Stimulated activated CD8-positive, alpha-beta memory T cell treated with anti-CD3 and anti-CD28 coated beads, Interleukin-4, amount 100 ng/mL, for 24 hours (primary cell): ENCODE data around the gene TRMO.
"Not testable (repeated sequence)": the region's sequence is repeated elsewhere in the genome, so short reads cannot be mapped to it uniquely, and the experiment has no call there.

ENCODE experiments used
- DNase-seq: peaks from one replicate; pipeline ENCODE4 v3.0.0-alpha.2; 2020; ENCODE audit warnings: low read depth

The TRMO gene, protein sequence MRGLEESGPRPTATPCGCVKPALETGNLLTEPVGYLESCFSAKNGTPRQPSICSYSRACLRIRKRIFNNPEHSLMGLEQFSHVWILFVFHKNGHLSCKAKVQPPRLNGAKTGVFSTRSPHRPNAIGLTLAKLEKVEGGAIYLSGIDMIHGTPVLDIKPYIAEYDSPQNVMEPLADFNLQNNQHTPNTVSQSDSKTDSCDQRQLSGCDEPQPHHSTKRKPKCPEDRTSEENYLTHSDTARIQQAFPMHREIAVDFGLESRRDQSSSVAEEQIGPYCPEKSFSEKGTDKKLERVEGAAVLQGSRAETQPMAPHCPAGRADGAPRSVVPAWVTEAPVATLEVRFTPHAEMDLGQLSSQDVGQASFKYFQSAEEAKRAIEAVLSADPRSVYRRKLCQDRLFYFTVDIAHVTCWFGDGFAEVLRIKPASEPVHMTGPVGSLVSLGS

GRCh38 chr9:97921959-97922724 lies at the start of gene TRMO:
TRMO (minus strand) TSS chr9:97922500; CDS start chr9:97922493, 7 bp downstream.
- DNase-seq: peak; percentile 99

DNA sequence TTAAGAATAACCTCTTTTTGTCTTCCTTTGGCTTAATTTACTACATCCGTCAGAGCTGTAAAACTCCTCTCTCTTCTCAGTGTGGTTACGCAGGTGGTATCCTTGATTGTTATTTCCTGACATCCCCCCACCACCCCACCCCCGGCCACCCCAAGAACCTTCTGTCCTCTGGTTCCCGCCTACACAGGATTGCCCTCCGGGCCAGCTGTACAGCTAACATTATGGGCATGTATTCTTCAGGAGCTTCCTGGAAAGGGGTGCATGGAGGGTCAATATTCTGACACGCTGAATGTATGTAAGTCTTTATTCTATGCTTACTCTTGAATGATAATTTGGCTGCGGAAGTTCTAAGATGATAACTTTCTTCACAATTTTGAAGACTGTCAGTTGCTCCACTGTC lies 47.9 kb upstream of the TRMO start:
- no peak for DNase-seq

GRCh38 chr9:97969014-97969413 lies 46.7 kb upstream of the TRMO start:
- no peak for DNase-seq

DNA sequence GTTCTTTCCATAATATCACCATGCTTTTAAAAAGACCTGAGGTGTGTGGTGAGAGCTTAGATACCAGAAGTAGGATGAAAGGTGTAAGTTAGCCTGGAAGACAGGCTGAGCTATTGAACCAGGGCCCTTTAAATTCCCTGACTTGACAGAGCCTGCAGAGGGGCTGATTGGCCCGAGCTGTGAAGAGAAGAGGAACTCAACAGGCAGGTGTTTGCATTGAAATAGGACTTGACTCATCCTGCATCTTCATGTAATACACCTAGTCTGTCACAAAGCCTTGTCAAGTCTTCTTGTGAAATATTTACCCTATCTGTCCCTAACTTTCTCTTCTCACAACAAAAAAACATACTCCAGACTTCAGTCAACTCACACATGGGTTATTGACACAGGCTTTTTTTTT lies 44.2 kb upstream of the TRMO start:
- DNase-seq: no peak

DNA sequence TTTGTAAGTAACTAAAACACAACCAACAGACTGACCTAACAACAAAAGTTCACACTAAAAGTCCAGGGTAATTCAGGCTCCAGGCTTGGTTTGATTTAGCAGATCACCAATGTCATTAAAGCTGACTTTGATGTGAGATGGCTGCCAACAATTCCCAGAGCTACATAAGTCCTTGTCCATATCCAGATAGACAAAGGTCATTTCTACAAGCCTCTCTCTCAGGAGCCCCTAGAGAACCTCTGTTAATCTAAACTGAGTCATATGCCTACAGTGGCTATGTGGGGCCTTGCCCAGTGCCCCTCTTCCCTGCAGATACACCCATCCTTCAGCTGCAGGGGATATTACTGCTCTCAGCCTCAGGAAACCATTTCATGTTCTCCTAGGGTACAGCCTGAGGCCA lies 42.6 kb upstream of the TRMO start:
- no peak for DNase-seq

- no peak for DNase-seq
These were observed 40.9 kb upstream of the TRMO start for GRCh38 chr9:97963232-97963631.

DNA sequence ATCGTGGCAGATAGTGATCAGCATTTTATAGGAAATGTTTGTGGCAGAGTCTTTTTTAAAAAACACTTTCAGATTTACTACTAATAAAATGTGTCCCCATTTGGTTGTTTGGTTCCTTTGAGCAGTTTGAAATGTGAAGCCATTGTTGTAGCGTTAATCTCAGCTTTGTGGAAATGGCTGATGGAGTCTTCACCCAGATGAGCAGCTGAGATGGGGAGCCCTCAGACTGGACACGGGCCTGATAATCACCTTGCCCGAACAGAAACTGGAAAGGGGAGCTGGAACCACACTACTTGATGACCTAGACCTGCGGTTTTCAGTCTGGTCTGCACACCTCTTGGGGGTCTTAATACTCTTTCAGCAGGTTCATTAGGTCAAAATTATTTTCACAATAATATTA lies 40.3 kb upstream of the TRMO start:
- no peak for DNase-seq

DNA sequence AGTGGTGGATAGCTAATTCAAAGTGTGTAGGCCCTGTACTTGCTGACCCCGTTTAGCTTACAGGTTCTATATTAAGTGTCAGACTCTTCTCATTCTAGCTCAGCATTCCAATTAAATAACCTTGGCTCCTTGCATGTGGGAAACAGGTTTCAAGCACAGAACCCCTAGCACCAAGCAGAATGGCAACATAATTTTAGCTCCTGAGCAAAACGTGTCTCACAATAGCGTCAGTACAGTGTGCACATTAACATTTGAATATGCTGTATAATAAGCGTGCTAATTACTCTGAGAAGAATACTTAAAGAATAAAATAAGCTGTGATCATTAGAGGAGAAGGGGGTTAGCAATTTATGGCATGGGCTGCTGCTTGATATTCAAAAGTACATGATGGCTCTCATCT lies 39.8 kb upstream of the TRMO start:
- DNase-seq: no peak

- DNase-seq: no peak
These were observed 39.1 kb upstream of the TRMO start for GRCh38 chr9:97961361-97961760.

DNA sequence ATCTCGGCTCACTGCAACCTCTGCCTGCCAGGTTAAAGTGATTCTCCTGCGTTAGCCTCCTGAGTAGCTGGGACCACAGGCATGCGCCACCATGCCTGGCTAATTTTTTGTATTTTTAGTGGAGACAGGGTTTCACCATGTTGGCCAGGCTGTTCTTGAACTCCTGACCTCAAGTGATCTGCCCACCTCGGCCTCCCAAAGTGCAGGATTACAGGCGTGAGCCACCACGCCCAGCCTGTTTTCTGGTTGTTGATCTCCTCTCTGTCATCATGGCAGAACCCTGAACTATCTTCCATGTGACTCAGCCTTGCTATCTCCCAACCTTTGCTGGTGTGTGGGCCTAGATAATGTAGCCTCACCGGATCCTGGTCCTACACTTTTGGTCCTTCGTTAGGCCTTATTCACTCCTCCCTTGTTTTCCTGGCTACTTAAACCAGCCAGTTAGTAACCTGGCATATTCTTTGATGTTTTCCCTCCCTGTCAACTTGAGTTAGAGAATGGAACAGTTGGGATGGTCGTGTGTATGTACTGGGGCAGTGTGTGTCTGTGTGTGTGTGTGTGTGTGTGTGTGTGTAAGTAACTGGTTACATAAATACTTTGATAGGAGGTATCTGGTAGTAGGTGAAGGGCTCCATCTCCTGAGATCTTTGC lies 38.5 kb upstream of the TRMO start:
- DNase-seq: not testable (repeated sequence)

DNA sequence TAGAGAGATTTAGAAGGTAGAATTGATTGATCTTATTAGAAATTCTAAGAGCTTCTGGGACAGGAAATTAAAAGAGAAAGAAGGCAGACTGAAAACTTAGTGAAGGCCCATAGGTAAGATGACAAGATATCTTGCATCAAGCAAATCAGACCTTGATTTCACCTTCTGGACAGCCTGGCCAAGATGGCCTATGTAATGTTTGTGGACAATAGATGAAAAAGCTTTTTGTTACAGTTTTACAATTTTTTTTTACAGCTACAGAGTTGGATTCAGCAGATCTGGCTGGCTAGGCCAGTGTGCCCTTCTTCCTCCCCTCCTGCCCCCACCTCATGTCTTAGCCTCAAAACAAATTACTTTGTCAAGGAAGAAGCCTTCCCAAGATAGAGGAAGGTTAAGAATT lies 37.3 kb upstream of the TRMO start:
- DNase-seq: no peak

- DNase-seq: no peak
These were observed 36.7 kb upstream of the TRMO start for GRCh38 chr9:97958812-97959511.

DNA sequence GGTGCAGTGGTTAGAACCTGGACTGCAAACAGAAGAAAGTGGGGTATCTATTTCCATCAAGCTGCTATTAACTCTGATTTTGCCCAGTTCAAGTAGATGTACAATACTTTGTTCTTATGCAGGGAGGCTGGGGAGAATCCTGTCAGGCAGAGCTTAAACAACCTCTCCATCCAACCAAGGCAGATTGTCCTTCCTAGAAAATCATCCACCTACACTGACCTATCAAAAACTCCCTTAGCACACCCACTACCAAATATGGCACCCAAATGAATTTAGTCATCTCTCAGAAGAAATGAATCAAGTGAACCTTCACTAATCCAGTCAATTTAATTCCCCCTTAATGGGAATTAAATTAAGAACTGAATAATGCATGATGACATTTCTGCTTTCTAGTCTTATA lies 34.0 kb upstream of the TRMO start:
- DNase-seq: no peak

DNA sequence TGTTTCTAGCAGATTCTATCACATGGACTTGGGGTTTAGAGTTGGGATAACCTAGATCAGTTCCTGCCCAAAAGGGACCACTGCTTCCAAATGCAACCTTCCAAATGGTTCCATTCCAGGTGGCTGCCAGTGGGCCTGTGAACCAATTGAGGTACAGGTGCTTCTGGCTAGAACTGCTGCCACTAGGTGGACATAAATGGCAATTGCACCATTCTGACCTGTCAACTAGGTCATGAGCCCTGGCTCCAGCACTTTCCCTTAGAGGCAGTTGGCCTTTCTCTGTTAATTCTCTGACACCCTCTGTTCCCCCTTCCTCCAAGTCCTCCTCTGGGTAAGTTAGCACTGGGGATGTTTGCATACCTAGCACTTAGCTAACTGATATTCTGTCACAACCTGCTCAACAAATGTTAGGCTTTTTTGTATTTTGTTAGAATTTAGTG lies 32.3 kb upstream of the TRMO start:
- peak; percentile 17 for DNase-seq

DNA sequence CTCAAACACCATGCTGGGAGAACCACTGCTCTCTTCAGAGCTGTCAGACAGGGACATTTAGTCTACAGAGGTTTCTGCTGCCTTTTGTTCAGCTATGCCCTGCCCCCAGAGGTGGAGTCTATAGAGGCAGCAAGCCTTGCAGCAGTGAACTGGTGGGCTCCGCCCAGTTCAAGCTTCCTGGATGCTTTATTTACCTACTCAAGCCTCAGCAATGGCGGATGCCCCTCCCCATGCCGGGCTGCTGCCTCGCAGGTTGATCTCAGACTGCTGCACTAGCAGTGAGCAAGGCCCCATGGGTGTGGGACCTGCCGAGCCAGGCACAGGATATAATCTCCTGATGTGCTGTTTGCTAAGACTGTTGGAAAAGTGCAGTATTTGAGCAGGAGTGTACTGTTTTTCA lies 28.6 kb upstream of the TRMO start:
- not testable (repeated sequence) for DNase-seq

- DNase-seq: not testable (repeated sequence)
These were observed 24.8 kb upstream of the TRMO start for GRCh38 chr9:97947094-97947493.

DNA sequence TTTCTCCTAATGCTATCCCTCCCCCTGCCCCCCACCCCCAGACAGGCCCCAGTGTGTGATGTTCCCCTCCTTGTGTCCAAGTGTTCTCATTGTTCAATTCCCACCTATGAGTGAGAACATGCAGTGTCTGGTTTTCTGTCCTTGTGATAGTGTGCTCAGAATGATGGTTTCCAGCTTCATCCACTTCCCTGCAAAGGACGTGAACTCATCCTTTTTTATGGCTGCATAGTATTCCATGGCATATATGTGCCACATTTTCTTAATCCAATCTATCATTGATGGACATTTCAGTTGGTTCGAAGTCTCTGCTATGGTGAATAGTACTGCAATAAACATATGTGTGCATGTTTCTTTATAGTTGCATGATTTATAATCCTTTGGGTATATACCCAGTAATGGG lies 23.2 kb upstream of the TRMO start:
- not testable (repeated sequence) for DNase-seq

DNA sequence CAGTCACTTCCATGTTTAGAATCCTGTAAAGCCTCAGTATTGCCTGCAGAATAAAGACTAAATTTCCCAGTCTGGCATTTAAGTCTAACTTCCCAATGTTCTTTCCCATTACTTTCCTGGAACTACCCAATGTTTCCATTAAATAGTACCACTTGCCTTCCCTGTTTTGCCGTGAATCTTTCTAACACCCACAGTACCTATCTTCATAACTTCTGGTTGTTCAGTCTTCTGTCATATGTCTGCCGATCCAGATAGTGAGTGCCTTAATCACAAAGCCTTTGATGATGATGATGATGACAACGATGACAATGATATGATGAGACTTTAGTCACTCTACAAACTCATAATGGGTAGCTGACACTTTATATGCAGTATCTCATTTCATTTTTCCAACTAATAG lies 22.3 kb upstream of the TRMO start:
- DNase-seq: no peak

- DNase-seq: no peak
These were observed 21.1 kb upstream of the TRMO start for GRCh38 chr9:97943308-97943855.

GRCh38 chr9:97941323-97941722 lies 19.0 kb upstream of the TRMO start:
- DNase-seq: no peak

DNA sequence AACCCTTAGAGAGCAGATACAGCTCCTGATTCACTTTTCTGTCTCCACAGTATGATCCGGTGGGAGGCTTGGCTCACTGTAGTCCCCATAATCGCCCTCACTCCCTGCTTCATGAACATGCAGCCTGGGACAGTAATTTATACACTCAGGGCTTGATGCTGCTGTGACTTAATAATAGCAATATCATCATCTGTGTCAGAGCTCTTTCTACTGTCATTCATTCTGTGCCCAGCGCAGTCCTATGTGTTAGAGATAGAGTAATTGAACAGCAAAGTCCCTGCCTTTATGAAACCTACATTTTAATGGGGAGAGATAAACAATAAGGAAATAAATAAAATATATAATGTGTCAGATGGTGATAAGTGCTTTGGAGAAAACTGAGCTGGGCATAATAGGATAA lies 18.4 kb upstream of the TRMO start:
- DNase-seq: no peak

DNA sequence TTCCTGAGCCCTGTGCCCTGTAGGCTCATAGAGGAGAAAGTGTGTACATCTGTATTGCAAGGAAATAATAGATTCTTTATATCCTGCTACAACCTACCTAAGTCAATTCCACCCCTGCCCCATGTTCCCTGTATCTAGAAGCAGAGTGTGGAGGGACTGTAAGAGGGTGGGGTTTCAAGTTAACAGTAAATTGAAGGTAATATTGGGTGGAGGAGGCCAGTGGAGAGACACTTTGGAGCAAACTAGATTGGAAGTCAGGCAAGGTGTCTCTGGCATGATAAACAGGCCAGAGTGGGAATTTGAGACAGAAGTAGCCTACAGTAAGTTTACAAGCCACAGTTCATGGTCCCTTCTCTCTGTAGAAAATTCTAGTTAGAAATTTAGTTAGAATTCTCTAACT lies 17.9 kb upstream of the TRMO start:
- DNase-seq: no peak
